H1 (cell line): ENCODE data around the gene ZNF536. TPM values are rescaled to one million over a fixed set of nuclear protein-coding genes. Genes with fewer than 3 reads are reported as not detected.

Experiments
- CHD7 ChIP-seq: fragments of 300-600 bp; sonication (generic); IDR thresholded peaks from 2 replicates; pipeline ENCODE4 v1.7.1; 2012; ENCODE audit warnings: low read length, moderate library complexity, mild to moderate bottlenecking, inconsistent platforms; ENCODE audit not compliant: insufficient replicate concordance
- CTBP2 ChIP-seq: IDR thresholded peaks from 2 replicates; pipeline ENCODE4 v1.7.0; 2011; ENCODE audit warnings: borderline replicate concordance, mild to moderate bottlenecking, moderate library complexity, mixed read lengths, low read length; ENCODE audit not compliant: insufficient read depth, insufficient read length
- HDAC2 ChIP-seq, 2 experiments: fragments of 300-600 bp in 1 of 2; sonication (generic) in 1 of 2; IDR thresholded peaks; 2 replicates each; pipeline ENCODE4 v1.6.1; 2011 to 2012; ENCODE audit warnings: low read depth in 2 of 2, low read length in 2 of 2, mild to moderate bottlenecking in 2 of 2, moderate library complexity in 2 of 2, borderline replicate concordance in 1 of 2, inconsistent platforms in 1 of 2
- SIN3A ChIP-seq, 2 experiments: IDR thresholded peaks in 1 of 2; conservative IDR thresholded peaks in 1 of 2; 2 replicates each; pipeline ENCODE4 v1.6.1; 2011 to 2012; ENCODE audit warnings: low read length in 2 of 2, improper control_type of control experiment in 1 of 2, low read depth in 1 of 2, mild to moderate bottlenecking in 1 of 2
- SIX5 ChIP-seq: IDR thresholded peaks from 2 replicates; pipeline ENCODE4 v1.6.1; 2011; ENCODE audit warnings: mild to moderate bottlenecking, low read depth, low read length
- polyA plus RNA-seq, 7 experiments: library from polyadenylated mRNA; depleted of rRNA in 3 of 7; stranded (reverse) in 5 of 7; unstranded in 2 of 7; fragments of >200 nt in 5 of 7; fragments of 200-250 nt in 2 of 7; gene quantifications; 1 replicate in 5 of 7; 2 replicates in 1 of 7; 4 replicates in 1 of 7; pipeline versions ENCODE4 v1.2.1 to v1.2.3, GENCODE V29; 2011 to 2013; ENCODE audit warnings: missing spikeins in 2 of 7, mixed read lengths in 2 of 7
- total RNA-seq: library from RNA; stranded (reverse); fragmentation: NEBNext Ultra II Directional; extraction: Animal tissue kit (Norgen Biotek cat#: 25700); gene quantifications from 2 replicates; pipeline ENCODE4 v1.2.1, GENCODE V29; 2021

Gene ZNF536
- total and polyA plus RNA-seq, 2 of the 8 experiments (the other 6 are each of a cell fraction or from before 2014, with no cell fraction given) = 0.09 to 0.11 TPM

GRCh38 chr19:30523791-30524190 is 151.6 kb downstream of the ZNF536 start (continued):
- TF ChIP-seq CHD7 (no peak), HDAC2 (IDR thresholded peaks at IDR 0.05; ENCODE audit: borderline replicate concordance in 1 of 2, low read depth in 2 of 2, low read length in 2 of 2) (no peak), SIX5 (no peak), SIN3A (conservative IDR thresholded peaks at IDR 0.05 in 1 of 2, IDR thresholded peaks at IDR 0.05 in 1 of 2; ENCODE audit: low read depth in 1 of 2, low read length in 2 of 2) (no peak), CTBP2 (no peak)
